HepG2 (cell line): Measurements from ENCODE around the gene CACNG4. TPM values are rescaled to one million over a fixed set of nuclear protein-coding genes. Genes with fewer than 3 reads are reported as not detected.

ENCODE experiments used
- ATAC-seq: fragments of 200-7000 bp; cut with Tn5 transposase; 3 replicates; pipeline ENCODE4 v1.9.1; 2020; ENCODE audit warnings: mild to moderate bottlenecking, moderate library complexity
- BruUV-seq: library from RNA; stranded (reverse); fragments of 400-500 nt; replicated peaks from 2 replicates; lab custom pipeline; 2021; lab: Mats Ljungman, UMichigan
- CTCF ChIA-PET: fragments of 300-600 bp; formaldehyde crosslinking; extraction: SDS; loops from one replicate; lab custom pipeline; 2021; ENCODE audit warnings: low total read pairs, inconsistent platforms, low intra/inter-chr PET ratio; lab: Yijun Ruan, JAX
- POLR2A ChIA-PET: fragments of 350-600 bp; sonication (Branson Sonifier 250); formaldehyde crosslinking; loops from one replicate; lab custom pipeline; 2020; ENCODE audit warnings: antibody characterized with exemption, inconsistent platforms; lab: Yijun Ruan, JAX
- DNase-seq: peaks from one replicate; pipeline ENCODE4 v3.0.0-alpha.2; 2015; ENCODE audit warnings: low spot score
- FAIRE-seq: peaks from 3 replicates; lab custom pipeline; 2011; peaks lifted over from hg19 to GRCh38; lab: Jason Lieb, UNC
- H2AFZ ChIP-seq: one replicate; pipeline ENCODE4 v1.6.1; 2011; ENCODE audit warnings: low read length, inconsistent platforms
- H3K27ac ChIP-seq: fragments of 300-600 bp; 3 replicates; pipeline ENCODE4 v1.8.0; 2011; ENCODE audit warnings: mixed run types, mild to moderate bottlenecking, mixed read lengths, low read length, inconsistent platforms; ENCODE audit not compliant: insufficient read depth; ENCODE audit errors: extremely low read length
- H3K27me3 ChIP-seq, 2 experiments: fragments of 200-600 bp in 1 of 2; 2 replicates in 1 of 2; 3 replicates in 1 of 2; pipeline versions ENCODE4 v1.6.0 to v1.8.0; 2011; ENCODE audit warnings: low read length in 2 of 2, mild to moderate bottlenecking in 2 of 2, moderate library complexity in 2 of 2, inconsistent platforms in 1 of 2; ENCODE audit not compliant: insufficient read depth in 2 of 2, control insufficient read depth in 1 of 2
- H3K36me3 ChIP-seq, 2 experiments: fragments of 200-600 bp in 1 of 2; replicated peaks in 1 of 2; 2 replicates in 1 of 2; 3 replicates in 1 of 2; pipeline versions ENCODE4 v1.5.1 to v1.8.0; 2011; ENCODE audit warnings: low read length in 2 of 2, inconsistent platforms in 1 of 2; ENCODE audit not compliant: insufficient read depth in 2 of 2, control insufficient read depth in 1 of 2
- H3K4me1 ChIP-seq: 2 replicates; pipeline ENCODE4 v1.5.1; 2012; ENCODE audit warnings: low read length, inconsistent platforms; ENCODE audit not compliant: insufficient read depth
- H3K4me2 ChIP-seq: 2 replicates; pipeline ENCODE4 v1.6.0; 2011; ENCODE audit warnings: low read depth, low read length, inconsistent platforms
- H3K4me3 ChIP-seq, 3 experiments: fragments of 200-600 bp in 1 of 3; sonication (generic), shearing (Covaris generic) in 1 of 3; replicated peaks in 1 of 3; 2 replicates each; pipeline ENCODE4 v1.5.1; 2011 to 2016; ENCODE audit warnings: low read length in 3 of 3, inconsistent platforms in 2 of 3, low read depth in 2 of 3, mild to moderate bottlenecking in 2 of 3, control low read depth in 1 of 3, mixed read lengths in 1 of 3; ENCODE audit not compliant: insufficient read depth in 1 of 3
- H3K79me2 ChIP-seq: one replicate; pipeline ENCODE4 v1.6.1; 2011; ENCODE audit warnings: low read length, inconsistent platforms; ENCODE audit not compliant: insufficient read depth
- H3K9ac ChIP-seq: 2 replicates; pipeline ENCODE4 v1.6.0; 2011; ENCODE audit warnings: mild to moderate bottlenecking, low read depth, low read length, inconsistent platforms; ENCODE audit not compliant: insufficient read depth
- H3K9me3 ChIP-seq: 2 replicates; pipeline ENCODE4 v1.5.1; 2012; ENCODE audit warnings: mild to moderate bottlenecking, low read length
- H4K20me1 ChIP-seq: 2 replicates; pipeline ENCODE4 v1.6.0; 2011; ENCODE audit warnings: inconsistent platforms, mild to moderate bottlenecking, low read length, moderate library complexity; ENCODE audit not compliant: insufficient read depth
- ATF3 ChIP-seq: sonication (generic); formaldehyde crosslinking; IDR thresholded peaks from 2 replicates; pipeline ENCODE4 v1.4.0; 2020; ENCODE audit warnings: missing genetic modification reagents
- ATM ChIP-seq: fragments of 450-650 bp; IDR thresholded peaks from 2 replicates; pipeline ENCODE4 v1.7.1; 2017; ENCODE audit warnings: mild to moderate bottlenecking, borderline replicate concordance
- HOXD1 ChIP-seq: sonication (generic); formaldehyde crosslinking; IDR thresholded peaks from 2 replicates; pipeline ENCODE4 v1.5.0; 2020; ENCODE audit warnings: missing genetic modification reagents
- MED1 ChIP-seq: sonication (generic); formaldehyde crosslinking; IDR thresholded peaks from 2 replicates; pipeline ENCODE4 v1.4.0; 2020; ENCODE audit warnings: missing genetic modification reagents
- NFKBIZ ChIP-seq: IDR thresholded peaks from 2 replicates; pipeline ENCODE4 v1.6.1; 2018; ENCODE audit warnings: missing genetic modification reagents, missing compliant biosample characterization
- POLR2A ChIP-seq, 2 experiments: IDR thresholded peaks; 2 replicates each; pipeline ENCODE4 v1.6.1; 2011; ENCODE audit warnings: low read depth in 2 of 2, low read length in 2 of 2, mild to moderate bottlenecking in 1 of 2, moderate library complexity in 1 of 2; ENCODE audit not compliant: insufficient read depth in 1 of 2
- RARG ChIP-seq: sonication (generic); formaldehyde crosslinking; IDR thresholded peaks from 2 replicates; pipeline ENCODE4 v1.4.0; 2020; ENCODE audit warnings: low read depth, mild to moderate bottlenecking, missing genetic modification reagents
- SSRP1 ChIP-seq: IDR thresholded peaks from 2 replicates; pipeline ENCODE4 v1.6.1; 2016; ENCODE audit warnings: control low read depth
- STAT5B ChIP-seq: sonication (generic); formaldehyde crosslinking; IDR thresholded peaks from 2 replicates; pipeline ENCODE4 v1.4.0; 2020; ENCODE audit warnings: missing genetic modification reagents
- TCF7 ChIP-seq: sonication (generic); IDR thresholded peaks from 2 replicates; pipeline ENCODE4 v1.6.1; 2016; ENCODE audit warnings: antibody characterized with exemption, low read depth
- ZFP36L1 ChIP-seq: sonication (generic); formaldehyde crosslinking; IDR thresholded peaks from 2 replicates; pipeline ENCODE4 v1.8.0; 2022; ENCODE audit warnings: mild to moderate bottlenecking, missing genetic modification reagents, moderate library complexity
- ZNF124 ChIP-seq: sonication (generic); formaldehyde crosslinking; IDR thresholded peaks from 2 replicates; pipeline ENCODE4 v1.4.0; 2020; ENCODE audit warnings: missing genetic modification reagents
- ZNF160 ChIP-seq: sonication (generic); formaldehyde crosslinking; IDR thresholded peaks from 2 replicates; pipeline ENCODE4 v1.8.0; 2022; ENCODE audit warnings: mild to moderate bottlenecking, inconsistent platforms, missing genetic modification reagents
- ZNF207 ChIP-seq: fragments of 450-650 bp; IDR thresholded peaks from 2 replicates; pipeline ENCODE4 v1.6.1; 2016; ENCODE audit warnings: antibody characterized with exemption, borderline replicate concordance
- ZNF274 ChIP-seq: sonication (generic); formaldehyde crosslinking; IDR thresholded peaks from 2 replicates; pipeline ENCODE4 v1.5.1; 2020; ENCODE audit warnings: mild to moderate bottlenecking, missing genetic modification reagents
- ZNF317 ChIP-seq: sonication (generic); formaldehyde crosslinking; IDR thresholded peaks from 2 replicates; pipeline ENCODE4 v1.5.0; 2020; ENCODE audit warnings: mild to moderate bottlenecking, missing genetic modification reagents
- ZNF326 ChIP-seq: sonication (generic); formaldehyde crosslinking; IDR thresholded peaks from 2 replicates; pipeline ENCODE4 v1.4.0; 2020; ENCODE audit warnings: missing genetic modification reagents, borderline replicate concordance
- ZNF558 ChIP-seq: sonication (generic); formaldehyde crosslinking; IDR thresholded peaks from 2 replicates; pipeline ENCODE4 v1.9.0; 2022; ENCODE audit warnings: mild to moderate bottlenecking, missing genetic modification reagents, borderline replicate concordance
- ZNF616 ChIP-seq: sonication (generic); formaldehyde crosslinking; IDR thresholded peaks from 2 replicates; pipeline ENCODE4 v1.5.0; 2020; ENCODE audit warnings: low read depth, mild to moderate bottlenecking, missing genetic modification reagents
- WGBS: methylation state at CpG from one replicate; pipeline ENCODE4 v1.1.6; 2017; ENCODE audit warnings: low lambda C conversion rate; 5-methylcytosine and 5-hydroxymethylcytosine counted together
- in situ Hi-C: cut with HindIII; loops from 2 replicates; pipeline ENCODE4 v1.10.0; 2017; ENCODE audit warnings: low pct_unique_long_range_greater_than_20kb; ENCODE audit not compliant: extremely low pct_ligation_motif_present
- intact Hi-C: fragments of 100-400 bp; cut with micrococcal nuclease; formaldehyde crosslinking; loops from one replicate; pipeline ENCODE4 v1.10.0; 2022; ENCODE audit not compliant: unreplicated experiment
- polyA plus RNA-seq, 8 experiments: library from polyadenylated mRNA; depleted of rRNA in 3 of 8; stranded (reverse) in 7 of 8; unstranded in 1 of 8; fragments of >200 nt; fragmentation: Illumina TruSeq in 4 of 8; extraction: Trizol in 4 of 8; gene quantifications; 2 replicates each; pipeline versions ENCODE4 v1.2.1 to v1.2.3, GENCODE V29; 2011 to 2016; ENCODE audit warnings: low read depth in 4 of 8, missing spikeins in 1 of 8, mixed read lengths in 1 of 8; ENCODE audit not compliant: insufficient read depth in 1 of 8
- total RNA-seq, 5 experiments: library from RNA; depleted of rRNA; stranded (reverse); fragments of >200 nt; fragmentation: Illumina TruSeq; extraction: Trizol; gene quantifications; 2 replicates each; pipeline ENCODE4 v1.2.3, GENCODE V29; 2016; ENCODE audit warnings: low read depth in 1 of 5

CACNG4 gene
- total and polyA plus RNA-seq, 2 of the 13 experiments (the other 11 are each of a cell fraction or from before 2014, with no cell fraction given), result 0.09 TPM

GRCh38 chr17:67049025-67049739 lies 84.7 kb downstream of the CACNG4 start:
- peaks cover 3 to 25% of the 10 kb centered on the region in 2 experiments; a peak in 3 of 5 replicates for H3K27me3 ChIP-seq
- no peaks in the 10 kb centered on the region for H3K79me2 ChIP-seq
- TF ChIP-seq ZNF317 (CRISPR knock-in tag), result peak; percentile 99
- TF ChIP-seq ZNF207, result no peak
- no peaks in the 10 kb centered on the region for H4K20me1 ChIP-seq
- peaks cover 24% of the 10 kb centered on the region for H3K9me3 ChIP-seq
- no peak overlapping the region for H2AFZ ChIP-seq
- intact Hi-C loops (no loop called here), in situ Hi-C loops (no loop called here)
- H3K27ac ChIP-seq, result no peak overlapping the region
- ChIA-PET POLR2A (no interaction called here), CTCF (no interaction called here)
- no peak for FAIRE-seq
- WGBS, result 8% methylated on average over 5 of the region's 5 CpGs
- H3K4me1 ChIP-seq, result peaks cover 8% of the 10 kb centered on the region
- H3K36me3 ChIP-seq, result no peaks in the 10 kb centered on the region
- no peak overlapping the region for H3K4me2 ChIP-seq
- DNase-seq, result no peak
- no peak for ATAC-seq
- H3K9ac ChIP-seq, result no peak overlapping the region
- BruUV-seq, result no TSS peak
- H3K4me3 ChIP-seq, result no peak overlapping the region

- TF ChIP-seq STAT5B (CRISPR knock-in tag) (no peak), ZNF326 (CRISPR knock-in tag) (no peak), RARG (CRISPR knock-in tag) (no peak), MED1 (CRISPR knock-in tag) (no peak), POLR2A (IDR thresholded peaks at IDR 0.05; ENCODE audit: insufficient read depth in 1 of 2, low read depth in 2 of 2, low read length in 2 of 2) (no peak), ATF3 (CRISPR knock-in tag) (no peak), ZNF616 (CRISPR knock-in tag) (no peak), NFKBIZ (CRISPR knock-in tag) (no peak), ZNF124 (CRISPR knock-in tag) (no peak), ZNF160 (no peak), TCF7 (no peak), ZNF558 (CRISPR knock-in tag) (no peak), ZNF274 (CRISPR knock-in tag) (no peak), ATM (no peak), HOXD1 (no peak), ZFP36L1 (no peak), SSRP1 (CRISPR knock-in tag) (no peak)
- ATAC-seq (no peak), DNase-seq (no peak), FAIRE-seq (no peak)
- intact Hi-C loops, result no loop called here
- H3K27ac ChIP-seq, result no peak overlapping the region
- H3K79me2 ChIP-seq, result no peaks in the 10 kb centered on the region
- no TSS peak for BruUV-seq
- H3K4me2 ChIP-seq, result no peak overlapping the region
- 50% methylated on average over 1 of the region's 1 CpG for WGBS
- ChIA-PET POLR2A (no interaction called here), CTCF (no interaction called here)
- peaks cover 5 to 33% of the 10 kb centered on the region in 2 experiments; a peak in 3 of 5 replicates for H3K27me3 ChIP-seq
- H3K9me3 ChIP-seq, result peaks cover 24% of the 10 kb centered on the region
- H3K9ac ChIP-seq, result no peak overlapping the region
- H3K36me3 ChIP-seq, result no peaks in the 10 kb centered on the region
- H3K4me3 ChIP-seq, result no peak overlapping the region
- in situ Hi-C loops, result no loop called here
- peaks cover 8% of the 10 kb centered on the region for H3K4me1 ChIP-seq
- H2AFZ ChIP-seq, result no peak overlapping the region
- no peaks in the 10 kb centered on the region for H4K20me1 ChIP-seq
Observed at GRCh38 chr17:67050066-67050465, 85.6 kb downstream of the CACNG4 start.
